ENCODE results near the gene PHEX.

PHEX gene

DNA sequence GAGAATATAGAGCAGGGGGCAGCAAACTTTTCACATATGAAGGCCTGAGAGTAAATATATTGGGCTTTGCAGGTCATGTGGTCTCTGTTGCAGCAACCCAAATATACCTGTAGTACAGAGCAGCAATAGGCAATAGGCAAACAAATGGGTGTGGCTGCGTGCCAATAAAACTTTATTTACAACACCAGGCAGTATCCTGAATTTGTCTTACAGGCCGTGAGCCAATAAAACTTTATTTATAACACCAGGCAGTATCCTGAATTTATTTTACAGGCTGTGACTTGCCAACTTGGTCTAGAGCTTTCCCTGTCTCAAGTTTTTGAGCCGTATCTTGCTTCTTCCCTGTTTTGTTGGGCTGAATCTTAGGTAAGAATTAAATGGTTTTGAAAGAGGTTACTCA, 118.2 kb downstream of the PHEX start:
- DNase-seq (ENCODE audit: low read depth), result no peak

DNA sequence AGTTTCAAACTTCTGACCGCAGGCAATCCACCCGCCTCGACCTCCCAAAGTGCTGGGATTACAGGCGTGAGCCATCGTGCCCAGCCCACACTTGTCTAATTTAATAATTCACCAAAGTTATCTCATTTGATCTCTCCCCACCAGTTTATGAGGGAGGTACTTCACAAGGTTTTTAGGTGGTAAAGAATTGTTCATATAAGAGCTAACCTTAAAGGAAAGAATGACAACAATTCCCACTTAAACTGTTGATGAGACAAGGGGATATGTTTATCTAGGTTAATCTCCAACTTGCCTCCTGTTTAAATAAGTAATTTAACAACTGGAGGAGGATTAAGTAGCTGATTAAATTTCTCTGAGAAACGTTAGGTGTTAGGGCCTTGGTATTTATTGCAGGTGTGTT, 123.0 kb downstream of the PHEX start:
- no peak for DNase-seq (ENCODE audit: low read depth)

- no peak for DNase-seq (ENCODE audit: low read depth)
Observed at GRCh38 chrX:22159071-22159470, 126.9 kb downstream of the PHEX start.

DNA sequence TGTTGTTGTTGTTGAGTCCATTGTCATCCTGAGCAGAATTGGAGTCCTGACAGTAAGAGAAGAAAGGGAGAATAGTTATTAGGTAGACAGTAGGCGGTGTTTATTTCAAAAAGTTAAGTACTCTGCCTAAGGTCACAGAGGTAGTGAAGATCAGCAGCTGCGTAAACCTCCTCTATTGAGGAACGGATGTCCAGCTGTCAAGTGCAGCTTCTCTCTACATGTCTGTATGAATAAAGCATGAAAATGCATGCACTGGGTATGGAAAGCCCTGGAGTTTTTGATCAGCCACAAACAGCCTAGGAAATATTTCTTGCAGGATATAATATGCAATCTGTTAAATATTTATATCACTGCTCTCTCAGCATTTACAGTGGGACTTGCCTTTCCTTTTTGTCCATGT, 131.2 kb downstream of the PHEX start:
- no peak for DNase-seq (ENCODE audit: low read depth)

DNA sequence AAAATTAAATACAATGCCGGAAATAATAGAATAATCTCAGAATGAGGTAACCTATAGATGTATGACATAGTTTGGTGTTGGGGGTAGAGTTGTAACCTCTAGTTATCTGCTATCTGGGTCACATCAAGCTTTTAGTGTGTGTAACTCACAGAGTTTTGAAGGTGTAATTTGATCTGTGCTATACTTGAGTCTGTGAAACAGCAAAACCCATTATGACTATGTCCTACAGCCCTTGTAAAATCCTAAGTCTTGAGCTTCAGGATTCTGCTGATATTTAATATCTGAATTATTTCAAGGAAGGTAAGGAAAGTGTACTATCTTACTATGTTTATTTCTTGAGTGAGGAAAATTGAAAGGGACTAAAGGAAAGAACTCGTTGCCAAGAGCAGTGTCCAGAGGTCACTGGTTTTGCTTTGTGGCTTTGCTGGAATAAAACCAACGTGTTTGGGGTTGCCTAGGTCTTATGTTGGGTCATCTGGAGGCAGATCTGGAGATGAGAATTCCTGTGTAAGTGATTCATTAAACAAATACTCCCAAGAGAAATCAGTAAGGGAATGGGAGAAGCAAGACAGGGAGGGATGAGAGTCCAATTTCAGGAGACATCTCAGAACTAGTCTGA, 132.8 kb downstream of the PHEX start:
- DNase-seq (ENCODE audit: low read depth), result no peak

DNA sequence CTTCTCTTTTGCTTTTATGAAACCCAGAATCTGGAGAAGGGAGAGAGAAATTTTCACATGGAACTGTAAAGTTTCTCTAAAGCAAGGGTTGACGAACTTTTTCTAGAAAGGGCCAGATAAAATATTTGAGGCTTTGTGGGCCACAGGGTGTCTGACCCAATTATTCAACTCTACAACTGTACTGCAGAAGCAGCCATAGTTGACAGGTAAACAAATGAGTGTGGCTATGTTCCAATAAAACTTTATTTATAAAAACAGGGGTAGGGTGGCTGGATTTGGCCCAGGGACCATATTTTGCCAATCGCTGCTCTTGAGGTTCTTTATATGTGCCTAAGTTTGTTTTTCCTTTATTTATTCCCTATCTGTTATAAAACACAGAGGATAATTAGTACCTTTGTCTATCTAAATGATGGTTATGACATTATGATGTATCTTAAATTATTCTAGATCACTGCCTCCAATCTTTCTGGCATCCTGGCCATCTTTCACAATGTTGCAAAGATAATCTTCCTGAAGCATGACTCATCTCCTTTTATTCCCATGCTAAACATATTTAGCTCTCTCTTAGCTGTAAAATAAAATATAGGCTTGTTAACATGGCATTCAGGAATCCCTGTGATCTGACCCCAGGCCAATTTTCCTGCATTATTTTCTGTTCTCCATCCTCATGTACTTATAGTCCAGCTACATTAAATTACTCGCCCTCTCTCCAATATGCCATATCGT, 133.8 kb downstream of the PHEX start:
- no peak for DNase-seq (ENCODE audit: low read depth)

DNA sequence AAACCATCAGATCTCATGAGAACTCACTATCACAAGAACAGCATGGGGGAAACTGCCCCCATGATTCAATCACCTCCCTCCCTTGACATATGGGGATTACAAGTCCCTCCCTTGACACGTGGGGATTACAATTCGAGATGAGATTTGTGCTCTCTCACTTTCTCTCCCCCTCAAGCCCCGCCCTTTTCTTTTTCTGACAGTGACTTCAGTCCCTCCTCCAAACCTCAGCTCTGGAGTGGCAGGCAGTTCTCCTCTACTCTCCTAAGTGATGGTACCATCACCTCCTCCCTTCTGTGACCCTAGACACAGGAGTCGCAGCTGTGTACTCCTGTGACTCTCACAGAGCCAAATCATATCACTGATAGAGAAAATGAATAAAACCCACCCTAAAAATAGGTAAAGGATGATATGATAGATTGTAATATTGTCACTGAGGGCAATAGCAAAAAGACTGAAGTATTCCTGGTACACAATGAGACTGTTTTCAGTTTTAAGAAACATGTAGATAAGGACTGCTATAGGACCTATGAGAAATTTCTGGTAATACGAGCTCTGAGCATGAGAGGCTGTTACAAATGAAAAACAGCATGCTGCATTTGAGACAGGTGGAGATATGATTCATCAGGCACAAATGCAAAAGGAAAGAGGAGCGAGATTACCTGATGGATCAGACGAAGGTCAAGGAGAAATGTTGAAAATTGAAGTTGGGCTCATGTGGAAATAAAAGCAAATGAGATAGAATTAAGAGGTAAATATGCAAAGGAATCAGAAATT, 139.3 kb downstream of the PHEX start:
- DNase-seq (ENCODE audit: low read depth), result no peak

- DNase-seq (ENCODE audit: low read depth), result no peak
Observed at GRCh38 chrX:22173966-22174365, 141.8 kb downstream of the PHEX start.

GRCh38 chrX:22177950-22178515, 145.9 kb downstream of the PHEX start:
- no peak for DNase-seq (ENCODE audit: low read depth)

DNA sequence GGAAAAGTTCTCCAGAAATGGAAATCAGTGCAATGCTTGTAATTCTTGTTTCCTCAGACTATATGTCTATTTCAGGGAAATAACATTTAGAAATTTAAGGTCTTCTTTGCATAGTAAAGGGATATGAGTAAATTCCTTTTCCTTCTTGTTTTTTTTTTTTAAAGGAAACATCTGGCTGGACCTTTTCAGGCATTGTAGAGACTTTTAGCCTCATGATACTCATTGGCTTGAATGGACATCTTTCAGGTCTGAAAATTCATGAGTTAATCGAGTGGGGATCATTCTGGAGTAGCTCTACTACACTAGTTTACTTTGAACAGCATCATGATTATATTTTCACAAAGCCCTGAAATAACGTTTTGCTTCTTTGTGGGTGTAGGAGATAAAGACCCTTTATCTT, 152.0 kb downstream of the PHEX start:
- no peak for DNase-seq (ENCODE audit: low read depth)

DNA sequence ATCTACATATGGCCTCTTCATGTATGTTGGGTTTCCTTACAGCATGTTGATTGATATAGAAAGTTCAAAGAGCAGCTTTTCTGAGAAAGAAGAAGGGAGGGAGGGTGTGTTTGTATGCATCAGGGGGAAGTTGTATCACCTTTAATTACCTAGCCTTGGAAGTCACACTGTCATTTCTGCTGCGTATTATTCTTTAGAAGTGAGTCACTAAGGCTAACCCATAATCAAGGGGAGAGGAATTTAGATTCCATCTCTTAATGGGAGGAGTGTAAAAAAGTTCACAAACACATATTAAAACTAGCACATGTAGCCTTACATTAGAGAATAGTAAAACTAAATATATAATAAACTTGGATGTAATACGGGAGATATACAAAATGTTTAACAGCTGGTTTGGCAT, 154.0 kb downstream of the PHEX start:
- DNase-seq (ENCODE audit: low read depth), result no peak

DNA sequence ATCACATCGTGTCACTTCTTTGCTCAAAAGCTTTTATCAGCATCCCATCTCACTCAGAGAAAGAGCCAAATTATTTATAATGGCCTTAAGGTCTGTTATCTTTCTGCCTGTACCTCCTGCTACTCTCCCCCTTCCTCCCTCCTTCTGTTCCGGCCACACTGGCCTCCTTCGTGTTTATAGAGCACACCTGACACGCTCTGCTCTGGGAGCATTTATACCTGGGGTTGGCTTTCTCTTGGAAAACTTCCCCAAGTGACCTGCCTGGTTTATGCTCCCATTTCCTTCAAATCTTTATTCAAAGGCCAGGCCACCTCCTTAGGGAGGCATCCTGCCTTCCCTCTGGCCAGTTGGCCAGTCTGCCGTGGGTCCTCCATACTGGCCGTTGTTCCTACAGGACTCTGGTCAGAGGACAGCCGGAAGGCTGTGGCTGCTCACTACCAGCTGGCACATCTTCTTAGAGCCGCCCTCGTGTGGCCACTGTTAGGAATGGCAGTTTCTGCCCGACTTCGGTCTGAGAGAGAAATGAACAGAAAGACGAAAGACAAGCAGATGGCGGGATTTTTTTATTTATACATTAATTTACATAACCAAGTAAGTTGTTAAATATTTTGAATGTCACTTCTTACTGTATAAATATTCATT, 160.4 kb downstream of the PHEX start:
- DNase-seq (ENCODE audit: low read depth), result peak; percentile 14

GRCh38 chrX:22193851-22194659, 161.9 kb downstream of the PHEX start:
- DNase-seq (ENCODE audit: low read depth), result no peak

DNA sequence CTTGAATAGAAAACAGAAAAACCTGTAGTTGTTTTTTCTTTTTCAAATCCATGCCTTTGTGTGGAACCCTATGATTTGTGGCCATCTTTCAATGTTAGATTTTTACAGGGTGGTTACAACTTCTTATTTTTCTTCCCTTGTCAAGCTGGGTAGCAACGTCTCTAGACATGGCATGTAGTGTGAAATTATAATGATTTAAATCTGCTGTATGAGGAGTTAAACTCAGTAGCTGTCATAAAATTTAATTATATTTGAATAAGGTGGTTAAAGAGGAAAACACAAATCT, 162.5 kb downstream of the PHEX start:
- DNase-seq (ENCODE audit: low read depth), result no peak

- no peak for DNase-seq (ENCODE audit: low read depth)
Observed at GRCh38 chrX:22196149-22196548, 164.0 kb downstream of the PHEX start.

GRCh38 chrX:22202251-22202650, 170.1 kb downstream of the PHEX start:
- no peak for DNase-seq (ENCODE audit: low read depth)

- no peak for DNase-seq (ENCODE audit: low read depth)
Observed at GRCh38 chrX:22203186-22203585, 171.1 kb downstream of the PHEX start.

DNA sequence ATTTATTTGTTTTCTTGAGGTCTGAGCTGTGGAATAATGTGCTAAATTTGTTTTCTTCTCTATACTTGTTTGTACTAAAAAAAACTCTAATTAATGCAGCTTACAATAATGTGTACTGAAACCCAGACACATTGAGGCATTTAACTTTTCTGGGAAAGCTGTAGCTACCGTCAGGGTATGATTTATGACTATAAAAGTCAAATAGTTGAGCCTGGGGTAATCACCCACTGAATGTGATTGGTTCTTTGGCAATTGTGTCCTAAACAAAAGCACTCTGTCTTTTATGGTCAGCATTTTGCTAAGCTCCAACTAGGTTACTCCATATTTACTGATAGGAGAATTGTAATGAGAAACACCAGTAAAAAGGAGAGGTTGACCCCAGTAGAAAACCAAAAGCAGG, 174.7 kb downstream of the PHEX start:
- no peak for DNase-seq (ENCODE audit: low read depth)

DNA sequence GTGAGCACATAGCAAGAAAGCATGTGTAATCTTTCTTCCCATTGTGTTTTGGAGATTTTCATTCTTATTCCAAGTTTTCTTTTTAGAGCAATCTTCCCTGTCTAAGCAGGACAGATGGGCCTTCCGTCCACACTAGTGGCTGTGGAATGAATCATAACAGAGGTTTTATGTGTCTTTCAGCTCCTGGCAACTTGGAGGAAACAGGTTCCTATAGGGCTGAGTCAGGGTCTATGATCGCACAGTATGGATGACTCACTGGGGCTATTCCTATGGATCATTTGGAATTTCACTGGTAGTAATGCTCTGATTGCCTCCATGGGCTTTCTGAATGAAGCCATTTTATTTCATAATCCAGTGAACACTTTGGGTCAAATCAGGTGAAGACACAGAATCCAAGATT, 188.8 kb downstream of the PHEX start:
- DNase-seq (ENCODE audit: low read depth), result no peak

- DNase-seq (ENCODE audit: low read depth), result no peak
Observed at GRCh38 chrX:22234380-22234779, 202.3 kb downstream of the PHEX start.

DNA sequence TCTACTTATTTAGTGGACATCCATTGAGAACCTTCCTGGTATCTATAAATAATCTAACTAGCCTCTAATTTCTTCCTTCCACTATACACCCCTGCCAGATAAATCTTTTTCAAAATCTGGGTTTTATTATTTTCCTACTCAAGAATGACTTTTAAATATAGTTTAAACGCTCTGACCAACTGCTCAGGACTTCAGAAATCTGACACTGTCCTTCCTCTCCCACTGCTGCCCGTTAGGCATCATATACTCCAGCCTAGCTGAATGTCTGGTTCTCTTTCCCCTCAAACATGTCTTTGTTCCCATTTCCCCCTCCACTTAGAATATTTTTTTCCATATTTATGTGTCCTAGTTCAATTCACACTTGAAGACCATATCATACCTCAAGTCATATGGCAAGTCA, 205.4 kb downstream of the PHEX start:
- no peak for DNase-seq (ENCODE audit: low read depth)

- no peak for DNase-seq (ENCODE audit: low read depth)
Observed at GRCh38 chrX:22246620-22247019, 214.5 kb downstream of the PHEX start.

Measured in activated T-helper 9 cell treated with anti-CD3 and anti-CD28 coated beads, Interleukin-2, amount 50 U/mL, for 16 hours (primary cell).